ENCODE measurements around the gene SLC25A38.
"Not testable (repeated sequence)": the region's sequence is repeated elsewhere in the genome, so short reads cannot be mapped to it uniquely, and the experiment has no call there.

- not testable (repeated sequence) for TF ChIP-seq CTCF, EZH2phosphoT487, EZH2 (IDR thresholded peaks at IDR 0.05)
Measured at GRCh38 chr3:39351134-39351533, 32.0 kb upstream of the SLC25A38 start.

Data from neural progenitor cell (in vitro differentiated cells).